Activated CD8-positive, alpha-beta T cell treated with anti-CD3 and anti-CD28 coated beads for 36 hours (primary cell): ENCODE measurements around the gene RNF213. TPM values are rescaled to one million over a fixed set of nuclear protein-coding genes. Genes with fewer than 3 reads are reported as not detected.
A peak's percentile ranks its signal among the peaks of the same experiment; 100 is the strongest.

Experiments
- ATAC-seq: fragments of 200-7000 bp; cut with Tn5 transposase; one replicate; pipeline ENCODE4 v1.10.0; 2021; ENCODE audit warnings: mild to moderate bottlenecking, moderate library complexity
- CTCF ChIA-PET: fragments of 350-600 bp; sonication (Branson Sonifier 250); formaldehyde crosslinking; loops from one replicate; lab custom pipeline; 2021; ENCODE audit warnings: antibody characterized with exemption; lab: Charles Lee
- POLR2A ChIA-PET: fragments of 350-600 bp; sonication (Branson Sonifier 250); formaldehyde crosslinking; loops from one replicate; lab custom pipeline; 2021; ENCODE audit warnings: antibody characterized with exemption; lab: Charles Lee
- DNase-seq: peaks from one replicate; pipeline ENCODE4 v3.0.0-alpha.2; 2020
- H3K27ac Mint-ChIP-seq: one replicate; pipeline ENCODE4 v1.8.0; 2021; ENCODE audit warnings: mild to moderate bottlenecking, mixed read lengths
- H3K27me3 Mint-ChIP-seq: one replicate; pipeline ENCODE4 v1.8.0; 2021; ENCODE audit warnings: mixed read lengths
- H3K36me3 Mint-ChIP-seq: one replicate; pipeline ENCODE4 v1.8.0; 2021; ENCODE audit warnings: low read depth, mixed read lengths
- H3K4me1 Mint-ChIP-seq: one replicate; pipeline ENCODE4 v1.8.0; 2021; ENCODE audit warnings: low read depth, mixed read lengths
- H3K4me3 Mint-ChIP-seq: one replicate; pipeline ENCODE4 v1.8.0; 2021; ENCODE audit warnings: mild to moderate bottlenecking, moderate library complexity, mixed read lengths
- H3K9me3 Mint-ChIP-seq: one replicate; pipeline ENCODE4 v1.8.0; 2021; ENCODE audit warnings: mixed read lengths
- intact Hi-C: fragments of 100-400 bp; cut with micrococcal nuclease; formaldehyde crosslinking; loops from one replicate; pipeline ENCODE4 v1.10.0; 2022
- total RNA-seq, 2 experiments: library from RNA; stranded (reverse); gene quantifications; one replicate each; pipeline ENCODE4 v1.2.3, GENCODE V29; 2021
- TF ChIP-seq, protein P1 (sequence below): fragments of 200-600 bp; IDR thresholded peaks from one replicate; pipeline ENCODE4 v1.8.0; 2022; ENCODE audit warnings: antibody characterized with exemption, mild to moderate bottlenecking

The RNF213 gene
- total RNA-seq, 2 experiments from 2014 or later, result 131 to 142 TPM

DNA sequence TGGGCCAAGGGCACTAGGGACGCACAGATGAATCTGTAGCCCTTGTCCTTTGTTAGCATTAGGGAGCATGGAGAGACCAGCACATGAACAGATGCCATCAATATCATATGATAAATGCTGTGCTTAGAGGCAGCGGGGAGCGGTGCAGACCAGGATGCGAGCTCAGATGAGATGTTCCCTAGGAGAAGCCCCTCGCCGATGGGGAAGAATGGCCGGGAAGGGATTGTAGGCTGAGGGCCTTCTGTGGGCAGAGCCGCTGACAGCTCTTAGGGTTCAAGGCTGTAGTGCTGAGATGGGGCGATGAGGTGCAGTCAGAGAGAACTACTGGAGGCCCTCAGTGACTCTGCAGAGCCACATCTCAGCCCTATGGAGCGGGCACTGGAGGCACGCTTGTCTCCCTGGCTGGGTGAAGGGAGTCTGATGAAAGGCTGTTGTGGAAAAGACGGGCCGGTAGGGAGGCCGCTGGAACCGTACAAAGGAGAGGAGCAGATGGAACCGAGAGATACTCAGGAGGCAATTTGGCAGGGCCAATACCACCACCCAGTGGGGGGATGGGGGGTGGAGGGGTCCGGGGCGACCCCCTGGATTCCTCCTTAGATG, 88.0 kb downstream of the RNF213 start:
- Mint-ChIP-seq H3K9me3 (no peaks in the 10 kb centered on the region), H3K27ac (peak overlapping the region; percentile 21), H3K36me3 (peaks cover 81% of the 10 kb centered on the region), H3K4me3 (no peak overlapping the region), H3K4me1 (peaks cover 12% of the 10 kb centered on the region), H3K27me3 (no peaks in the 10 kb centered on the region)
- no peak for ATAC-seq
- DNase-seq, result no peak
- ChIA-PET POLR2A (interaction anchor here (1.0 kb wide), 1 partner anchor 32 kb away, joined by 3 read pairs; no protein-coding TSS in a partner anchor), CTCF (no interaction called here)
- TF ChIP-seq, protein P1, sequence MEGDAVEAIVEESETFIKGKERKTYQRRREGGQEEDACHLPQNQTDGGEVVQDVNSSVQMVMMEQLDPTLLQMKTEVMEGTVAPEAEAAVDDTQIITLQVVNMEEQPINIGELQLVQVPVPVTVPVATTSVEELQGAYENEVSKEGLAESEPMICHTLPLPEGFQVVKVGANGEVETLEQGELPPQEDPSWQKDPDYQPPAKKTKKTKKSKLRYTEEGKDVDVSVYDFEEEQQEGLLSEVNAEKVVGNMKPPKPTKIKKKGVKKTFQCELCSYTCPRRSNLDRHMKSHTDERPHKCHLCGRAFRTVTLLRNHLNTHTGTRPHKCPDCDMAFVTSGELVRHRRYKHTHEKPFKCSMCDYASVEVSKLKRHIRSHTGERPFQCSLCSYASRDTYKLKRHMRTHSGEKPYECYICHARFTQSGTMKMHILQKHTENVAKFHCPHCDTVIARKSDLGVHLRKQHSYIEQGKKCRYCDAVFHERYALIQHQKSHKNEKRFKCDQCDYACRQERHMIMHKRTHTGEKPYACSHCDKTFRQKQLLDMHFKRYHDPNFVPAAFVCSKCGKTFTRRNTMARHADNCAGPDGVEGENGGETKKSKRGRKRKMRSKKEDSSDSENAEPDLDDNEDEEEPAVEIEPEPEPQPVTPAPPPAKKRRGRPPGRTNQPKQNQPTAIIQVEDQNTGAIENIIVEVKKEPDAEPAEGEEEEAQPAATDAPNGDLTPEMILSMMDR, result no peak
- intact Hi-C loops, result no loop called here

DNA sequence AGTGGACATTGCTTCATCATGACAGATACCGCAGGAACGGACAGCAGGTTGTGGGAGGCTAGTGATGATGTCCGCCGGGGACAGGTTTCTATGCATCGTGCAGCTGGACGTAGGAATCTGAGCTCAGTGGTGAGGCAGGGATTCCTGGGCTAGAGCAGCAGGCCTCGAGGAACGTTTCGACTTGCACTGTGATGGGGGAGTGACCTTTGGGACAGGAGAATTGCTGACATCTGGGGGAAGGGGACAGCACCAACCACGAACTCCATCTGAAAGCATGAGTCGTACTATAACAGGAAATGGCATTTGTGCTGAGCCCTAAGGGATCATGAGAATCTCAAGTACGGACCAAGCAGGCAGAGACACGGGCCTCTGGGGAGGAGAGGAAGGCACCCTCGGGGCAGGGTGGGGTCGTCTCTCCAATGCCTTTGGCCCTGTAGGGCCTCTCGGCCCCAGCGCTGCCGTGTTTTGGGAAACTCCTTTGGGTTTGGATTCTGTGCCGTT, 88.5 kb downstream of the RNF213 start:
- intact Hi-C loops, result no loop called here

GRCh38 chr17:80349751-80350150, 89.1 kb downstream of the RNF213 start:
- peaks cover 79% of the 10 kb centered on the region for H3K36me3 Mint-ChIP-seq
- H3K27me3 Mint-ChIP-seq, result no peaks in the 10 kb centered on the region
- no peaks in the 10 kb centered on the region for H3K9me3 Mint-ChIP-seq
- intact Hi-C loops, result no loop called here
- H3K4me1 Mint-ChIP-seq, result peaks cover 12% of the 10 kb centered on the region
- DNase-seq (no peak), ATAC-seq (no peak)
- ChIA-PET POLR2A (interaction anchor here (1.0 kb wide), 1 partner anchor 31 kb away, joined by 3 read pairs; no protein-coding TSS in a partner anchor), CTCF (no interaction called here)
- TF ChIP-seq, protein P1, result no peak
- no peak overlapping the region for H3K27ac Mint-ChIP-seq
- no peak overlapping the region for H3K4me3 Mint-ChIP-seq

More for the DNA sequence above, 88.5 kb downstream of the RNF213 start:
- Mint-ChIP-seq H3K9me3 (no peaks in the 10 kb centered on the region), H3K4me1 (peaks cover 12% of the 10 kb centered on the region), H3K4me3 (no peak overlapping the region), H3K27me3 (no peaks in the 10 kb centered on the region), H3K36me3 (peaks cover 80% of the 10 kb centered on the region), H3K27ac (no peak overlapping the region)
- ChIA-PET CTCF (no interaction called here), POLR2A (interaction anchor here (1.0 kb wide), 1 partner anchor 31 kb away, joined by 3 read pairs; no protein-coding TSS in a partner anchor)
- ATAC-seq (peak; percentile 66), DNase-seq (peak; percentile 33)
- TF ChIP-seq, protein P1, result no peak

- ChIA-PET CTCF (interaction anchor here (1.2 kb wide), 1 partner anchor 251 kb away, joined by 3 read pairs; the partner anchor contains the start of gene GAA), POLR2A (interaction anchor here (1.5 kb wide), 1 partner anchor 12 kb away, joined by 3 read pairs; no protein-coding TSS in a partner anchor)
- DNase-seq (no peak), ATAC-seq (no peak)
- intact Hi-C loops, result no loop called here
- peaks cover 12% of the 10 kb centered on the region for H3K4me1 Mint-ChIP-seq
- H3K36me3 Mint-ChIP-seq, result peaks cover 65% of the 10 kb centered on the region
- H3K9me3 Mint-ChIP-seq, result no peaks in the 10 kb centered on the region
- H3K27ac Mint-ChIP-seq, result no peak overlapping the region
- TF ChIP-seq, protein P1, result no peak
- H3K4me3 Mint-ChIP-seq, result no peak overlapping the region
- no peaks in the 10 kb centered on the region for H3K27me3 Mint-ChIP-seq
Measured at GRCh38 chr17:80352216-80352895, 91.7 kb downstream of the RNF213 start.
